ENCODE data around the gene IL19. TPM values are rescaled to one million over a fixed set of nuclear protein-coding genes. Genes with fewer than 3 reads are reported as not detected.

Gene IL19
- total RNA-seq, 2 experiments from 2014 or later = not detected

- H3K4me3 Mint-ChIP-seq = no peak overlapping the region
- DNase-seq = no peak
- H3K36me3 Mint-ChIP-seq (ENCODE audit: low read depth) = no peaks in the 10 kb centered on the region
- intact Hi-C loops (cut with micrococcal nuclease) = no loop called here
- peaks cover 26% of the 10 kb centered on the region for H3K4me1 Mint-ChIP-seq (ENCODE audit: low read depth)
- H3K9me3 Mint-ChIP-seq = no peaks in the 10 kb centered on the region
- H3K27ac Mint-ChIP-seq = no peak overlapping the region
- no peaks in the 10 kb centered on the region for H3K27me3 Mint-ChIP-seq (ENCODE audit: low read depth)
- CTCF ChIA-PET = no interaction called here
Observed at GRCh38 chr1:206828061-206828460, 57.5 kb downstream of the IL19 start.

GRCh38 chr1:206828765-206829164, 58.2 kb downstream of the IL19 start:
- DNase-seq = no peak
- intact Hi-C loops (cut with micrococcal nuclease) = no loop called here
- no peaks in the 10 kb centered on the region for H3K36me3 Mint-ChIP-seq (ENCODE audit: low read depth)
- H3K4me1 Mint-ChIP-seq (ENCODE audit: low read depth) = peaks cover 26% of the 10 kb centered on the region
- H3K27ac Mint-ChIP-seq = no peak overlapping the region
- H3K4me3 Mint-ChIP-seq = no peak overlapping the region
- no peaks in the 10 kb centered on the region for H3K9me3 Mint-ChIP-seq
- CTCF ChIA-PET = interaction anchor here (0.6 to 2.1 kb wide), 3 partner anchors 17 to 109 kb away, joined by 3 to 9 read pairs (median 3); no protein-coding TSS in a partner anchor
- H3K27me3 Mint-ChIP-seq (ENCODE audit: low read depth) = no peaks in the 10 kb centered on the region

- DNase-seq = peak; percentile 34
- H3K9me3 Mint-ChIP-seq = no peaks in the 10 kb centered on the region
- intact Hi-C loops (cut with micrococcal nuclease) = no loop called here
- CTCF ChIA-PET = interaction anchor here (1.1 to 2.1 kb wide), 2 partner anchors 18 to 83 kb away, joined by 3 to 9 read pairs; no protein-coding TSS in a partner anchor
- H3K4me1 Mint-ChIP-seq (ENCODE audit: low read depth) = peaks cover 23% of the 10 kb centered on the region
- H3K4me3 Mint-ChIP-seq = no peak overlapping the region
- no peaks in the 10 kb centered on the region for H3K27me3 Mint-ChIP-seq (ENCODE audit: low read depth)
- H3K27ac Mint-ChIP-seq = no peak overlapping the region
- H3K36me3 Mint-ChIP-seq (ENCODE audit: low read depth) = no peaks in the 10 kb centered on the region
Observed at GRCh38 chr1:206829282-206829681, 58.7 kb downstream of the IL19 start.

- peaks cover 20% of the 10 kb centered on the region for H3K4me1 Mint-ChIP-seq (ENCODE audit: low read depth)
- H3K9me3 Mint-ChIP-seq = no peaks in the 10 kb centered on the region
- no peak overlapping the region for H3K27ac Mint-ChIP-seq
- H3K27me3 Mint-ChIP-seq (ENCODE audit: low read depth) = no peaks in the 10 kb centered on the region
- intact Hi-C loops (cut with micrococcal nuclease) = loop anchor here (2.0 kb wide), 1 partner anchor 15 kb away; no protein-coding TSS in a partner anchor
- CTCF ChIA-PET = interaction anchor here (0.9 to 2.1 kb wide), 5 partner anchors 19 to 94 kb away, joined by 3 to 9 read pairs (median 3); no protein-coding TSS in a partner anchor
- no peak overlapping the region for H3K4me3 Mint-ChIP-seq
- DNase-seq = no peak
- H3K36me3 Mint-ChIP-seq (ENCODE audit: low read depth) = no peaks in the 10 kb centered on the region
Observed at GRCh38 chr1:206829875-206830274, 59.3 kb downstream of the IL19 start.

- H3K4me1 Mint-ChIP-seq (ENCODE audit: low read depth) = peaks cover 17% of the 10 kb centered on the region
- H3K4me3 Mint-ChIP-seq = no peak overlapping the region
- intact Hi-C loops (cut with micrococcal nuclease) = loop anchor here (2.0 kb wide), 1 partner anchor 13 kb away; no protein-coding TSS in a partner anchor
- CTCF ChIA-PET = interaction anchor here (0.6 to 2.0 kb wide), 11 partner anchors 11 to 846 kb away, joined by 3 to 8 read pairs (median 3); no protein-coding TSS in a partner anchor
- H3K36me3 Mint-ChIP-seq (ENCODE audit: low read depth) = no peaks in the 10 kb centered on the region
- H3K27ac Mint-ChIP-seq = no peak overlapping the region
- H3K27me3 Mint-ChIP-seq (ENCODE audit: low read depth) = no peaks in the 10 kb centered on the region
- DNase-seq = no peak
- H3K9me3 Mint-ChIP-seq = no peaks in the 10 kb centered on the region
Observed at GRCh38 chr1:206831650-206832049, 61.1 kb downstream of the IL19 start.

- Mint-ChIP-seq H3K9me3 (no peaks in the 10 kb centered on the region), H3K36me3 (ENCODE audit: low read depth) (no peaks in the 10 kb centered on the region), H3K27ac (no peak overlapping the region), H3K27me3 (ENCODE audit: low read depth) (no peaks in the 10 kb centered on the region), H3K4me1 (ENCODE audit: low read depth) (peaks cover 17% of the 10 kb centered on the region), H3K4me3 (no peak overlapping the region)
- intact Hi-C loops (cut with micrococcal nuclease) = no loop called here
- CTCF ChIA-PET = interaction anchor here (0.7 to 2.0 kb wide), 7 partner anchors 10 to 169 kb away, joined by 3 to 8 read pairs (median 4); no protein-coding TSS in a partner anchor
- DNase-seq = no peak
Observed at GRCh38 chr1:206832352-206832880, 61.8 kb downstream of the IL19 start.

- H3K36me3 Mint-ChIP-seq (ENCODE audit: low read depth) = no peaks in the 10 kb centered on the region
- no peaks in the 10 kb centered on the region for H3K27me3 Mint-ChIP-seq (ENCODE audit: low read depth)
- H3K4me3 Mint-ChIP-seq = no peak overlapping the region
- DNase-seq = no peak
- CTCF ChIA-PET = interaction anchor here (2.0 kb wide), 1 partner anchor 9 kb away, joined by 6 read pairs; no protein-coding TSS in a partner anchor
- peaks cover 17% of the 10 kb centered on the region for H3K4me1 Mint-ChIP-seq (ENCODE audit: low read depth)
- no peak overlapping the region for H3K27ac Mint-ChIP-seq
- intact Hi-C loops (cut with micrococcal nuclease) = no loop called here
- H3K9me3 Mint-ChIP-seq = no peaks in the 10 kb centered on the region
Observed at GRCh38 chr1:206833106-206833680, 62.6 kb downstream of the IL19 start.

- no peaks in the 10 kb centered on the region for H3K9me3 Mint-ChIP-seq
- H3K4me1 Mint-ChIP-seq (ENCODE audit: low read depth) = peaks cover 16% of the 10 kb centered on the region
- H3K27me3 Mint-ChIP-seq (ENCODE audit: low read depth) = no peaks in the 10 kb centered on the region
- no peak overlapping the region for H3K4me3 Mint-ChIP-seq
- H3K36me3 Mint-ChIP-seq (ENCODE audit: low read depth) = no peaks in the 10 kb centered on the region
- intact Hi-C loops (cut with micrococcal nuclease) = no loop called here
- DNase-seq = no peak
- no peak overlapping the region for H3K27ac Mint-ChIP-seq
- CTCF ChIA-PET = no interaction called here
Observed at GRCh38 chr1:206833801-206834200, 63.2 kb downstream of the IL19 start.

- H3K27me3 Mint-ChIP-seq (ENCODE audit: low read depth) = no peaks in the 10 kb centered on the region
- no peak for DNase-seq
- CTCF ChIA-PET = interaction anchor here (1.7 kb wide), 1 partner anchor 108 kb away, joined by 4 read pairs; no protein-coding TSS in a partner anchor
- H3K4me1 Mint-ChIP-seq (ENCODE audit: low read depth) = peaks cover 11% of the 10 kb centered on the region
- H3K36me3 Mint-ChIP-seq (ENCODE audit: low read depth) = no peaks in the 10 kb centered on the region
- H3K9me3 Mint-ChIP-seq = no peaks in the 10 kb centered on the region
- H3K27ac Mint-ChIP-seq = no peak overlapping the region
- intact Hi-C loops (cut with micrococcal nuclease) = no loop called here
- H3K4me3 Mint-ChIP-seq = no peak overlapping the region
Observed at GRCh38 chr1:206834217-206834616, 63.6 kb downstream of the IL19 start.

GRCh38 chr1:206834711-206835110, 64.1 kb downstream of the IL19 start:
- Mint-ChIP-seq H3K27me3 (ENCODE audit: low read depth) (no peaks in the 10 kb centered on the region), H3K36me3 (ENCODE audit: low read depth) (no peaks in the 10 kb centered on the region), H3K4me3 (no peak overlapping the region), H3K4me1 (ENCODE audit: low read depth) (peaks cover 7% of the 10 kb centered on the region), H3K9me3 (no peaks in the 10 kb centered on the region), H3K27ac (no peak overlapping the region)
- intact Hi-C loops (cut with micrococcal nuclease) = no loop called here
- no peak for DNase-seq
- CTCF ChIA-PET = interaction anchor here (0.8 to 1.7 kb wide), 5 partner anchors 18 to 108 kb away, joined by 3 to 6 read pairs (median 4); partner anchors contain the start of gene IL20

- no peak for DNase-seq
- CTCF ChIA-PET = interaction anchor here (0.8 to 1.7 kb wide), 6 partner anchors 18 to 109 kb away, joined by 3 to 6 read pairs (median 4); partner anchors contain the start of gene IL20
- Mint-ChIP-seq H3K4me3 (no peak overlapping the region), H3K9me3 (no peaks in the 10 kb centered on the region), H3K36me3 (ENCODE audit: low read depth) (no peaks in the 10 kb centered on the region), H3K27ac (no peak overlapping the region), H3K27me3 (ENCODE audit: low read depth) (no peaks in the 10 kb centered on the region), H3K4me1 (ENCODE audit: low read depth) (peaks cover 2% of the 10 kb centered on the region)
- intact Hi-C loops (cut with micrococcal nuclease) = no loop called here
Observed at GRCh38 chr1:206835186-206835585, 64.6 kb downstream of the IL19 start.

GRCh38 chr1:206836111-206836510, 65.5 kb downstream of the IL19 start:
- Mint-ChIP-seq H3K9me3 (no peaks in the 10 kb centered on the region), H3K36me3 (ENCODE audit: low read depth) (no peaks in the 10 kb centered on the region), H3K27ac (no peak overlapping the region), H3K27me3 (ENCODE audit: low read depth) (no peaks in the 10 kb centered on the region), H3K4me1 (ENCODE audit: low read depth) (peaks cover 3% of the 10 kb centered on the region), H3K4me3 (no peak overlapping the region)
- CTCF ChIA-PET = interaction anchor here (0.6 to 2.3 kb wide), 6 partner anchors 23 to 198 kb away, joined by 3 to 8 read pairs (median 4); partner anchors contain the start of gene IL20
- DNase-seq = no peak
- intact Hi-C loops (cut with micrococcal nuclease) = no loop called here
